OCI-LY3 (cell line): Measurements from ENCODE around the gene NTSR2.

Experiments used
- H2AFZ ChIP-seq: fragments of 200-600, 300-600 bp; shearing (Covaris generic); 2 replicates; pipeline ENCODE4 v1.6.0; 2014; ENCODE audit warnings: antibody characterized with exemption, low read depth, low read length
- H3K27ac ChIP-seq: fragments of 200-600, 300-600 bp; sonication (generic); 2 replicates; pipeline ENCODE4 v1.5.1; 2014; ENCODE audit warnings: mild to moderate bottlenecking, low read length, moderate library complexity, mixed read lengths
- H3K27me3 ChIP-seq: fragments of 200-600, 300-600 bp; sonication (generic); 2 replicates; pipeline ENCODE4 v1.6.1; 2014; ENCODE audit warnings: low read depth, low read length, mixed read lengths
- H3K36me3 ChIP-seq: fragments of 200-600, 300-600 bp; sonication (generic); replicated peaks from 2 replicates; pipeline ENCODE3; 2014; ENCODE audit warnings: low read depth, low read length, mixed read lengths
- H3K4me1 ChIP-seq: fragments of 300-600, 200-600 bp; sonication (generic); 2 replicates; pipeline ENCODE4 v1.6.1; 2014; ENCODE audit warnings: low read length, mixed read lengths
- H3K4me2 ChIP-seq: fragments of 200-600, 300-600 bp; sonication (generic); 2 replicates; pipeline ENCODE4 v1.6.1; 2014; ENCODE audit warnings: low read length, mixed read lengths
- H3K4me3 ChIP-seq: fragments of 300-600, 200-600 bp; sonication (generic); 2 replicates; pipeline ENCODE4 v1.5.1; 2014; ENCODE audit warnings: antibody characterized with exemption, mild to moderate bottlenecking, low read length, moderate library complexity
- H3K79me2 ChIP-seq: fragments of 300-600, 200-600 bp; shearing (Covaris generic); 2 replicates; pipeline ENCODE4 v1.6.1; 2014; ENCODE audit warnings: mild to moderate bottlenecking, low read length, mixed read lengths
- H3K9ac ChIP-seq: fragments of 300-600, 200-600 bp; shearing (Covaris generic); 2 replicates; pipeline ENCODE4 v1.6.0; 2014; ENCODE audit warnings: mild to moderate bottlenecking, low read length, moderate library complexity
- H3K9me3 ChIP-seq: fragments of 200-600, 300-600 bp; shearing (Covaris generic); 2 replicates; pipeline ENCODE4 v1.6.1; 2014; ENCODE audit warnings: low read length, mixed read lengths; ENCODE audit not compliant: insufficient read depth
- H4K20me1 ChIP-seq: fragments of 200-600, 300-600 bp; sonication (generic); 2 replicates; pipeline ENCODE4 v1.6.1; 2016; ENCODE audit warnings: low read length, mixed read lengths; ENCODE audit not compliant: insufficient read depth
- EZH2phosphoT487 ChIP-seq: fragments of 200-600 bp; shearing (Covaris generic); IDR thresholded peaks from 2 replicates; pipeline ENCODE4 v1.6.1; 2018; ENCODE audit warnings: antibody characterized with exemption, mixed run types, low read depth
- TF ChIP-seq, protein P1 (sequence below): fragments of 200-600, 300-600 bp; sonication (generic); IDR thresholded peaks from 2 replicates; pipeline ENCODE4 v1.5.1; 2014; ENCODE audit warnings: antibody characterized with exemption, low read length, low read depth

The NTSR2 gene

GRCh38 chr2:11642972-11643371, 27.0 kb downstream of the NTSR2 start:
- no peak for TF ChIP-seq EZH2phosphoT487
- TF ChIP-seq, protein P1, sequence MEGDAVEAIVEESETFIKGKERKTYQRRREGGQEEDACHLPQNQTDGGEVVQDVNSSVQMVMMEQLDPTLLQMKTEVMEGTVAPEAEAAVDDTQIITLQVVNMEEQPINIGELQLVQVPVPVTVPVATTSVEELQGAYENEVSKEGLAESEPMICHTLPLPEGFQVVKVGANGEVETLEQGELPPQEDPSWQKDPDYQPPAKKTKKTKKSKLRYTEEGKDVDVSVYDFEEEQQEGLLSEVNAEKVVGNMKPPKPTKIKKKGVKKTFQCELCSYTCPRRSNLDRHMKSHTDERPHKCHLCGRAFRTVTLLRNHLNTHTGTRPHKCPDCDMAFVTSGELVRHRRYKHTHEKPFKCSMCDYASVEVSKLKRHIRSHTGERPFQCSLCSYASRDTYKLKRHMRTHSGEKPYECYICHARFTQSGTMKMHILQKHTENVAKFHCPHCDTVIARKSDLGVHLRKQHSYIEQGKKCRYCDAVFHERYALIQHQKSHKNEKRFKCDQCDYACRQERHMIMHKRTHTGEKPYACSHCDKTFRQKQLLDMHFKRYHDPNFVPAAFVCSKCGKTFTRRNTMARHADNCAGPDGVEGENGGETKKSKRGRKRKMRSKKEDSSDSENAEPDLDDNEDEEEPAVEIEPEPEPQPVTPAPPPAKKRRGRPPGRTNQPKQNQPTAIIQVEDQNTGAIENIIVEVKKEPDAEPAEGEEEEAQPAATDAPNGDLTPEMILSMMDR = no peak
- H3K9ac ChIP-seq = no peak overlapping the region
- no peaks in the 10 kb centered on the region for H3K79me2 ChIP-seq
- H3K27me3 ChIP-seq = no peaks in the 10 kb centered on the region
- no peaks in the 10 kb centered on the region for H3K36me3 ChIP-seq
- no peaks in the 10 kb centered on the region for H4K20me1 ChIP-seq
- no peak overlapping the region for H3K4me3 ChIP-seq
- no peak overlapping the region for H2AFZ ChIP-seq
- H3K27ac ChIP-seq = no peak overlapping the region
- H3K9me3 ChIP-seq = no peaks in the 10 kb centered on the region
- peaks cover 12% of the 10 kb centered on the region for H3K4me1 ChIP-seq
- H3K4me2 ChIP-seq = no peak overlapping the region

DNA sequence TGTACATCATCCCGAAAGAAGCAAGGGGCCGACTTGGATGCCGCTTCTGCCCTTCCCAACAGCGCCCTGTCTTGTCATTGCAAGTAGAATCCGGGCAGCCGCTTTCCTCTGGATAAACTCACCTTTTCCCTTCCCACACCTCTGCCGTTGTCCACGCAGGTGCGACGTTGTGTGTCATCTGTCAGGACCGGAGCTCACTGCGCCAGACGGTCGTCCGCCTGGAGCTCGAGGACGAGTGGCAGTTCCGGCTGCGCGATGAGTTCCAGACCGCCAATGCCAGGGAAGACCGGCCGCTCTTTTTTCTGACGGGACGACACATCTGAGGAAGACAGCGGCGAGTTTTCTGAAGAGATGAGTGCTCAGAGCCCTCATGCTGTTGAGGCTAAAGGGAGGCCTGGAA, 29.9 kb downstream of the NTSR2 start:
- Histone ChIP-seq H3K27me3 (no peaks in the 10 kb centered on the region), H4K20me1 (no peaks in the 10 kb centered on the region), H3K9me3 (no peaks in the 10 kb centered on the region), H3K27ac (no peak overlapping the region), H2AFZ (no peak overlapping the region), H3K4me3 (no peak overlapping the region), H3K36me3 (no peaks in the 10 kb centered on the region), H3K4me2 (no peak overlapping the region; the same call in 1 of the 2 replicates), H3K9ac (no peak overlapping the region), H3K79me2 (no peaks in the 10 kb centered on the region), H3K4me1 (peaks cover 21% of the 10 kb centered on the region)
- TF ChIP-seq EZH2phosphoT487 = no peak
- TF ChIP-seq, protein P1 = no peak

- H3K27ac ChIP-seq = no peak overlapping the region
- H3K79me2 ChIP-seq = no peaks in the 10 kb centered on the region
- no peaks in the 10 kb centered on the region for H3K36me3 ChIP-seq
- peak overlapping the region; percentile 34; the same call in 1 of the 2 replicates for H3K4me2 ChIP-seq
- H3K4me3 ChIP-seq = no peak overlapping the region
- TF ChIP-seq, protein P1 = no peak
- no peak for TF ChIP-seq EZH2phosphoT487
- H3K9me3 ChIP-seq = no peaks in the 10 kb centered on the region
- peaks cover 21% of the 10 kb centered on the region for H3K4me1 ChIP-seq
- no peak overlapping the region; the same call in 1 of the 2 replicates for H2AFZ ChIP-seq
- H4K20me1 ChIP-seq = no peaks in the 10 kb centered on the region
- H3K9ac ChIP-seq = no peak overlapping the region
- H3K27me3 ChIP-seq = no peaks in the 10 kb centered on the region
These were observed 30.5 kb downstream of the NTSR2 start for GRCh38 chr2:11639503-11639902.

GRCh38 chr2:11637546-11637945, 32.4 kb downstream of the NTSR2 start:
- no peaks in the 10 kb centered on the region for H3K27me3 ChIP-seq
- no peak overlapping the region for H3K4me3 ChIP-seq
- H3K79me2 ChIP-seq = no peaks in the 10 kb centered on the region
- no peak overlapping the region for H2AFZ ChIP-seq
- TF ChIP-seq EZH2phosphoT487 = no peak
- TF ChIP-seq, protein P1 = no peak
- H3K9me3 ChIP-seq = no peaks in the 10 kb centered on the region
- H4K20me1 ChIP-seq = no peaks in the 10 kb centered on the region
- no peaks in the 10 kb centered on the region for H3K36me3 ChIP-seq
- peaks cover 21% of the 10 kb centered on the region for H3K4me1 ChIP-seq
- H3K4me2 ChIP-seq = peak overlapping the region; percentile 6; the same call in 1 of the 2 replicates
- H3K9ac ChIP-seq = no peak overlapping the region
- H3K27ac ChIP-seq = no peak overlapping the region
